Panc1 (cell line): ENCODE results near the gene TBC1D10A. TPM values are rescaled to one million over a fixed set of nuclear protein-coding genes. Genes with fewer than 3 reads are reported as not detected.

Experiments used
- ATAC-seq: fragments of 200-7000 bp; cut with Tn5 transposase; 2 replicates; pipeline ENCODE4 v1.9.1; 2020; ENCODE audit warnings: mild to moderate bottlenecking, moderate library complexity
- BruUV-seq: library from RNA; stranded (reverse); fragments of 400-500 nt; replicated peaks from 2 replicates; lab custom pipeline; 2021; lab: Mats Ljungman, UMichigan
- CTCF ChIA-PET: fragments of 300-600 bp; sonication (Branson Sonifier 250); formaldehyde crosslinking; loops from one replicate; lab custom pipeline; 2022; ENCODE audit warnings: antibody characterized with exemption; lab: Charles Lee
- POLR2A ChIA-PET: fragments of 300-600 bp; sonication (Branson Sonifier 250); formaldehyde crosslinking; loops from one replicate; lab custom pipeline; 2022; ENCODE audit warnings: antibody characterized with exemption; lab: Charles Lee
- DNase-seq: peaks from one replicate; pipeline ENCODE4 v3.0.0-alpha.2; 2010; ENCODE audit warnings: low read depth, low spot score
- H3K27ac ChIP-seq: 2 replicates; pipeline ENCODE4 v1.5.1; 2011; ENCODE audit warnings: mild to moderate bottlenecking, low read length, inconsistent platforms
- H3K27me3 ChIP-seq: fragments of 200-500 bp; sonication (Bioruptor generic); 2 replicates; pipeline ENCODE4 v1.6.0; 2014; ENCODE audit warnings: low read length, inconsistent platforms; ENCODE audit not compliant: control insufficient read depth, insufficient read depth
- H3K36me3 ChIP-seq: fragments of 200-500 bp; sonication (Bioruptor generic); 2 replicates; pipeline ENCODE4 v1.5.1; 2014; ENCODE audit warnings: inconsistent platforms, mild to moderate bottlenecking, low read length, moderate library complexity; ENCODE audit not compliant: control insufficient read depth, insufficient read depth
- H3K4me1 ChIP-seq: 2 replicates; pipeline ENCODE4 v1.5.1; 2011; ENCODE audit warnings: inconsistent platforms, mild to moderate bottlenecking, low read length, moderate library complexity; ENCODE audit not compliant: control insufficient read depth, insufficient read depth
- H3K4me3 ChIP-seq, 2 experiments: 2 replicates each; pipeline ENCODE4 v1.5.1; 2011 to 2012; ENCODE audit warnings: low read depth in 2 of 2, low read length in 2 of 2, mild to moderate bottlenecking in 2 of 2, inconsistent platforms in 1 of 2, moderate library complexity in 1 of 2
- H3K9me3 ChIP-seq: fragments of 200-500 bp; sonication (Bioruptor generic); 2 replicates; pipeline ENCODE4 v1.5.1; 2014; ENCODE audit warnings: low read depth, mild to moderate bottlenecking, inconsistent platforms, low read length, moderate library complexity; ENCODE audit not compliant: control insufficient read depth, insufficient read depth
- CTCF ChIP-seq: fragments of 450-650 bp; IDR thresholded peaks from 2 replicates; pipeline ENCODE4 v1.5.1; 2017; ENCODE audit warnings: mild to moderate bottlenecking
- POLR2AphosphoS5 ChIP-seq: IDR thresholded peaks from 2 replicates; pipeline ENCODE4 v1.6.1; 2012; ENCODE audit warnings: mild to moderate bottlenecking, low read depth, low read length, moderate library complexity
- REST ChIP-seq, 2 experiments: IDR thresholded peaks; 2 replicates each; pipeline ENCODE4 v1.6.1; 2011 to 2012; ENCODE audit warnings: low read depth in 2 of 2, control low read depth in 1 of 2, low read length in 1 of 2, mild to moderate bottlenecking in 1 of 2, moderate library complexity in 1 of 2; ENCODE audit not compliant: insufficient read depth in 1 of 2
- SIN3A ChIP-seq: IDR thresholded peaks from 2 replicates; pipeline ENCODE4 v1.6.1; 2012; ENCODE audit warnings: low read depth, mild to moderate bottlenecking, low read length, moderate library complexity, borderline replicate concordance; ENCODE audit not compliant: insufficient read depth
- TCF7L2 ChIP-seq: IDR thresholded peaks from 2 replicates; pipeline ENCODE4 v1.6.1; 2011; ENCODE audit warnings: mild to moderate bottlenecking, low read depth, low read length, inconsistent platforms
- in situ Hi-C: cut with HindIII; loops from 2 replicates; pipeline ENCODE4 v1.10.0; 2016; ENCODE audit warnings: low sequenced_read_pairs, low pct_unique_long_range_greater_than_20kb
- intact Hi-C: fragments of 100-400 bp; cut with micrococcal nuclease; formaldehyde crosslinking; loops from one replicate; pipeline ENCODE4 v1.10.0; 2022; ENCODE audit not compliant: unreplicated experiment
- total RNA-seq: library from RNA; stranded (reverse); gene quantifications from one replicate; pipeline ENCODE4 v1.2.1, GENCODE V29; 2021; ENCODE audit not compliant: unreplicated experiment

Gene TBC1D10A
- total RNA-seq, 1 experiment from 2014 or later, result 14.9 TPM

GRCh38 chr22:30317778-30318177, 9.0 kb downstream of the TBC1D10A start:
- intact Hi-C loops (no loop called here), in situ Hi-C loops (no loop called here)
- POLR2A ChIA-PET, result no interaction called here
- CTCF ChIA-PET, result no interaction called here
- Histone ChIP-seq H3K4me1 (peaks cover 20% of the 10 kb centered on the region), H3K27ac (no peak overlapping the region), H3K36me3 (no peaks in the 10 kb centered on the region), H3K9me3 (no peaks in the 10 kb centered on the region), H3K4me3 (no peak overlapping the region), H3K27me3 (no peaks in the 10 kb centered on the region)
- no peak for ATAC-seq
- no TSS peak for BruUV-seq
- TF ChIP-seq POLR2AphosphoS5 (no peak), TCF7L2 (no peak), CTCF (no peak), SIN3A (no peak), REST (IDR thresholded peaks at IDR 0.05; ENCODE audit: insufficient read depth in 1 of 2, low read depth in 2 of 2, low read length in 1 of 2) (no peak)
- DNase-seq, result no peak

- Histone ChIP-seq H3K27ac (no peak overlapping the region), H3K27me3 (no peaks in the 10 kb centered on the region), H3K4me3 (no peak overlapping the region), H3K4me1 (peaks cover 34% of the 10 kb centered on the region), H3K36me3 (no peaks in the 10 kb centered on the region), H3K9me3 (no peaks in the 10 kb centered on the region)
- POLR2A ChIA-PET, result no interaction called here
- DNase-seq, result no peak
- TF ChIP-seq SIN3A (no peak), POLR2AphosphoS5 (no peak), TCF7L2 (no peak), REST (IDR thresholded peaks at IDR 0.05; ENCODE audit: insufficient read depth in 1 of 2, low read depth in 2 of 2, low read length in 1 of 2) (no peak), CTCF (no peak)
- in situ Hi-C loops, result no loop called here
- intact Hi-C loops, result no loop called here
- BruUV-seq, result no TSS peak
- CTCF ChIA-PET, result no interaction called here
- no peak for ATAC-seq
These were observed 10.7 kb downstream of the TBC1D10A start for GRCh38 chr22:30315962-30316576.
